Upper lobe of left lung (tissue), 4 donors: ENCODE measurements around the gene DTX1.

ENCODE experiments used
- CTCF ChIP-seq, 6 experiments: fragments of 450-650 bp in 4 of 6; fragments of 200-600 bp in 2 of 6; sonication (generic) in 2 of 6; IDR thresholded peaks; one replicate each; pipeline ENCODE4 v1.5.1; 2016 to 2019; ENCODE audit warnings: antibody characterized with exemption in 6 of 6
- EP300 ChIP-seq, 4 donors: sonication (generic); formaldehyde crosslinking; IDR thresholded peaks; one replicate each; pipeline ENCODE4 v1.5.1; 2017; ENCODE audit warnings: antibody characterized with exemption in 4 of 4, control low read depth in 2 of 4
- POLR2A ChIP-seq, 4 donors: fragments of 450-650 bp; IDR thresholded peaks; one replicate each; pipeline ENCODE4 v1.5.1; 2016 to 2017; ENCODE audit warnings: antibody characterized with exemption in 4 of 4, mild to moderate bottlenecking in 2 of 4
- POLR2AphosphoS5 ChIP-seq, 2 donors: sonication (generic); formaldehyde crosslinking; IDR thresholded peaks; one replicate each; pipeline ENCODE4 v1.5.1; 2017; ENCODE audit warnings: antibody characterized with exemption in 2 of 2

GRCh38 chr12:113136990-113137511 lies 80.5 kb downstream of the DTX1 start:
- TF ChIP-seq CTCF (IDR thresholded peaks at IDR 0.05) (no peak), POLR2AphosphoS5 (IDR thresholded peaks at IDR 0.05) (no peak), EP300 (IDR thresholded peaks at IDR 0.05) (no peak), POLR2A (IDR thresholded peaks at IDR 0.05) (no peak)
